ENCODE measurements around the gene KLHL17.

Gene KLHL17

DNA sequence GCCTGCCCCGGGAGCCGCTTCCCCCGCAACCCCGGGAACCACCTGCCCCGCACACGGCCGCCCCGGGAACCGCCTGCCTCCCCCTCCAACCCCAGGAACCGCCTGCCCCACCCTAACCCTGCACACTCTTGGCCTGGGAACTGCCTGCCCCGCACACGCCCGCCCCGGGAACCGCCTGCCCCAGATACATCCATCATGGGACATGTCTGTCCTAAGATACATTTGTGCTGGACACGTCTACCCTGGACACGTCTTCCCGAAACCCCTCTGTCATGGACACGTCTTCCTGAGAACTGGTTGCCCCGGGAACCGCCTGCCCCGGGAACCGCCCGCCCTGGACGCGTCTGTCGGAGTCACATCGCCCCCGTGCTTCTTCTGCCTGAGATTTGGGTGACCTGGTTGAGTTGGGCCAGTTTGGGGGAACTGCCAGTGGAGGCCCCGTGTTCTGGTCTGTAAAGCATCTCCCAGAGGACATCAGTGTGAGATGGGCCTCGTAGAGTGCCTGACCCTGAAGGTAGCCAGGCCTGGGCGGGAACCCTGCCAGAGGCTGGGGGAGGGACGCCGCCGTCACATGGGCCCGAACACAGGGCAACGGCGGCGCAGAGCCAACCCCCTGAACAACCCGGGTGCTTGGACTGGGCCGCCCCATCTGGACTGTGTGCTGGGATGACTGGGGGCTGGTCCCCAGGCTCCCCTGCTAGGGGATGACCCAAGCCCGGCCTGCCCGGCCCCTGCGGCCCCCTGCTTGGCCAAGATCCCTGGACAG, 17.9 kb downstream of the KLHL17 start:
- TF ChIP-seq, protein P1, sequence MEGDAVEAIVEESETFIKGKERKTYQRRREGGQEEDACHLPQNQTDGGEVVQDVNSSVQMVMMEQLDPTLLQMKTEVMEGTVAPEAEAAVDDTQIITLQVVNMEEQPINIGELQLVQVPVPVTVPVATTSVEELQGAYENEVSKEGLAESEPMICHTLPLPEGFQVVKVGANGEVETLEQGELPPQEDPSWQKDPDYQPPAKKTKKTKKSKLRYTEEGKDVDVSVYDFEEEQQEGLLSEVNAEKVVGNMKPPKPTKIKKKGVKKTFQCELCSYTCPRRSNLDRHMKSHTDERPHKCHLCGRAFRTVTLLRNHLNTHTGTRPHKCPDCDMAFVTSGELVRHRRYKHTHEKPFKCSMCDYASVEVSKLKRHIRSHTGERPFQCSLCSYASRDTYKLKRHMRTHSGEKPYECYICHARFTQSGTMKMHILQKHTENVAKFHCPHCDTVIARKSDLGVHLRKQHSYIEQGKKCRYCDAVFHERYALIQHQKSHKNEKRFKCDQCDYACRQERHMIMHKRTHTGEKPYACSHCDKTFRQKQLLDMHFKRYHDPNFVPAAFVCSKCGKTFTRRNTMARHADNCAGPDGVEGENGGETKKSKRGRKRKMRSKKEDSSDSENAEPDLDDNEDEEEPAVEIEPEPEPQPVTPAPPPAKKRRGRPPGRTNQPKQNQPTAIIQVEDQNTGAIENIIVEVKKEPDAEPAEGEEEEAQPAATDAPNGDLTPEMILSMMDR (IDR thresholded peaks at IDR 0.05; ENCODE audit: borderline replicate concordance, insufficient read depth, low read depth, low read length) = no peak

DNA sequence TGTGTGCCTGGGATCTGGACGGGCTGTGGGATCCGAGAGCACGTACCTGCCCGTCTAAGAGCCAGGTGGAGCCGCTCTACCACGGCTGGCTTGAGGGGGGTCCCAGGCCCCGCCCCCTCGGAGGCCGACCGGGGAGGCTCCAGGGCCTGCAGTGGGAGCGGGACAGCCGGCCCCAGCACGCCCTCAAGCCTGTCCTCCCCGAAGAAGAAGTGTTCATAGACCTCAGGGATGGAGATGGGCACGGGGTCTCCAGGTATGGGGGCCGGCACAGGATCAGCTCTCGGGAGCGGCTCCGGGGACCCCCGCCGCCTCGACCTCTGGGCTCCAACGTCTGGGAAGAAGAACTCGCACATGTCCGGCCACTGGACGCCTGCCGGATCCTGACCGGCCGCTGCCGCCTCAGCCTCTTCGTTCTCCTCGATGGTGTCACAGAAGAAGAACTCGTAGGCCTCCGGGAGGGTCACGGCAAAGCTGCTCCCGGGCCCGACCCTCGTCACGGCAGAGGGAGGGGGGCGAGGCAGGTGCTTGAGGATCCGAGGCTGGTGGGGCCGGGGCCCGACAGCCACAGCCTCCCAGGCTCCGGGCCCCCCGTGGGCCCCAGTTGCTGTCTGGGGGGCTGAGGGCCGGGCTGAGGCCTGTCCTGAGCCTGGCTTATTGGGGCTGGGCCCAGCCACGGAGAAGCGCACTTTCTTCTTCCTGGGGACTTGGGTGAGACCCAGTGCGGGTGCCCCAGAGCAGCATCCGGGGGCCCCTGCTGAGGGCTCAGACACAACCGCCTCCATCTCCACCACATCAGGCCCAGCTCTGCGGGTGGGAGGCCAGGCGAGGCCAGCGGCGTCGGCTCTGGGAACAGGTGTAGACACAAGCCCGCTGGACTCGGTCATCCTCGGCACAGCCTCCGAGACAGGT, 18.7 kb downstream of the KLHL17 start:
- H3K4me3 ChIP-seq (ENCODE audit: low read depth, low read length) = no peak overlapping the region
- TF ChIP-seq, protein P1 (IDR thresholded peaks at IDR 0.05; ENCODE audit: borderline replicate concordance, insufficient read depth, low read depth, low read length) = no peak

More for the DNA sequence above, 17.9 kb downstream of the KLHL17 start:
- H3K4me3 ChIP-seq (ENCODE audit: low read depth, low read length) = no peak overlapping the region

DNA sequence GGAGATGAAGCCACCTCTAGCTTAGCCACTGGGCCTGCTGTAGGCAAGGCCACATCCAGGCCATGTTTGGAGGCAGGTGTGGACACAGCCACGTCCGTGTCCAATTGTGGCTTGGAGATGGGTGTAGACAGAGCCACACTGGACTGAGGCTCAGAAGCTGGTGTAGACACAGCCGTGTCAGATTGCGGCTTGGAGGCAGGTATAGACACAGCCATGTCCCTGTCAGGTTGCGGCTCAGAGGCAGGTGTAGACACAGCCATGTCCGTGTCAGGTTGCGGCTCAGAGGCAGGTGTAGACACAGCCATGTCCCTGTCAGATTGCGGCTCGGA, 19.3 kb downstream of the KLHL17 start:
- H3K4me3 ChIP-seq (ENCODE audit: low read depth, low read length) = no peak overlapping the region
- TF ChIP-seq, protein P1 (IDR thresholded peaks at IDR 0.05; ENCODE audit: borderline replicate concordance, insufficient read depth, low read depth, low read length) = no peak

DNA sequence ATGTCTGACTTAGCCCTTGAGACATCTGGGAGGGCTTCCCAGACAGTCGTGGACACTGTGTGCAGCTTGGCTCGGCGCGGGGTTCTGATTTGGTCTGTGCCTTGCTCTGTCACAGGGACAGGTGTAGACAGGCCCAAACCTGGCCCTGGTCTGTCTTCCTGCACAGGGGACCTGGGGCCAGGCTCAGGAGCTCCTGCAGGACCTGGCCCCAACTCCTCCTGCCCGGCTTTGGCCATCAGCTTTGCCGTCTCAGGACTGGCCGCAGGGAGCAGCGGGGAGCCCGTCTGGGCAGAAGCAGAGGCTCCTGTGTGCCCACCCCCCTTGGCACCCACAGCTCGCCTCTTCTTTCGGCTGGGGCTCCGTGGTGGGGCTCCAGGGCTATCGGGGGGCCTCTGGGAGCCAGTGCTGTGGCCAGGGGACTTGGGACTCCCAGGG, 19.8 kb downstream of the KLHL17 start:
- no peak overlapping the region for H3K4me3 ChIP-seq (ENCODE audit: low read depth, low read length)
- TF ChIP-seq, protein P1 (IDR thresholded peaks at IDR 0.05; ENCODE audit: borderline replicate concordance, insufficient read depth, low read depth, low read length) = no peak

DNA sequence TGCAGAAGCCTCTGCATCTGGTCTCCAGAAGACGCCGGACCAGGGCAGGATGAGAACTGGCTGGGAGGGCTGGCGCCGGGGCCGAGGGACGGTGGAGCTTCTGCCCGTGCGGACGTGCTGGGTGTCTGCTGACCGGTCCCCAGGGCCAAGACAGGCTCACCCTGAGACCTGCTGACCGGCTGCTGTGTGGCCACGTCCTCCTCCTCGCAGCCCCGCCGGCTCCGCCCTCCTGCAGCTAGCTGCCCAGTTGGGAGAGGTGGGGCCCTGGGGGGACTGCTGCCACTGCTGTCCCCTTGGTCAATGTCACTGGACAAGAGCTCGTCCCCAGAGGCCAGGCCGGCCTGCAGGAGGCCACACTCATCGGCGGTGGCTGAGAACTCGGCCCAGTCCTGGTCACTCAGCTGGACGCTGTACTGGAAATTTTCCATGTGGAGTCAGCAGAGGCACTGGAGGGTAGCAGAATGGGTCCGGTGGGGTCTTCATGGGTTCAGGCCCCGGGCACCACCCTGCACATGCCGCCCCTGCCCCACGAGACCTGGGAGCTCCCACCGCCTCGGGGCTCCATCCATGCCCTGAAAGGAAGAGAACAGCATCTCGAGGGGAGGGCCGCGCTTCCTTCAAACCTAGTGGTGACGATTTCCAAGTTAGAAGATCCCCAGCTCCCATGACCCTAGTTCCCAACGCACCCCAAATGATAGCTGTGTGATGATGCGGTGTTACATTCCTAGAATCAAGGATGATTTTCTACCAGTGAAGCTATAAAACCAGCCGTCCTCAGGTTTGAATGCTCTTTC, 20.4 kb downstream of the KLHL17 start:
- no peak overlapping the region for H3K4me3 ChIP-seq (ENCODE audit: low read depth, low read length)
- TF ChIP-seq, protein P1 (IDR thresholded peaks at IDR 0.05; ENCODE audit: borderline replicate concordance, insufficient read depth, low read depth, low read length) = no peak

DNA sequence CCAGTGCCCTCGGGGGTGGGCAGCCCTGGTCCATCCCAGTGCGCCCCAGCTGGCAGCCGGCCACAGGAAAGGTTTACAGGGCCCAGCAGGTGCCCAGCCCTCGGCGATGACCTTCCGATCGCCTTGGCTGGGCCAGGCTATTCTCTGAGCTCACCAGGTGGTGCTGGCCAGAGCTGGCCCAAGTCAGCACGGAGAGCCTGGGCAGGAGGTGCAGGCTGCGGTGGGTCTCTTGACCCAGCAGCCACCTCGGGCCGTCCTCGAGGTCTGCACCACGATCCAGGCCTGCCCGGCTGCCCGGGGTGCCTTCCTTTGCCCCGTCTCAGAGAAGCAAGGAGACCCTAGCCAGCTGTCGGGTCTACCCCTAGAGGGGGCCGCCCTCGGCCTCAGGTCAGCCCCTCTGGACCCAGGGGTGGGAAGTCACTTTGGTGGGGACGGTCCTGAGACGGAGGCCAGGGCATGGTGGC, 21.1 kb downstream of the KLHL17 start:
- H3K4me3 ChIP-seq (ENCODE audit: low read depth, low read length) = no peak overlapping the region
- TF ChIP-seq, protein P1 (IDR thresholded peaks at IDR 0.05; ENCODE audit: borderline replicate concordance, insufficient read depth, low read depth, low read length) = no peak

All from GM12875 (cell line).